Measurements from ENCODE around the gene BTBD16. TPM values are rescaled to one million over a fixed set of nuclear protein-coding genes. Genes with fewer than 3 reads are reported as not detected.

BTBD16 gene
- polyA plus RNA-seq, 1 donor, result 0.39 TPM

DNA sequence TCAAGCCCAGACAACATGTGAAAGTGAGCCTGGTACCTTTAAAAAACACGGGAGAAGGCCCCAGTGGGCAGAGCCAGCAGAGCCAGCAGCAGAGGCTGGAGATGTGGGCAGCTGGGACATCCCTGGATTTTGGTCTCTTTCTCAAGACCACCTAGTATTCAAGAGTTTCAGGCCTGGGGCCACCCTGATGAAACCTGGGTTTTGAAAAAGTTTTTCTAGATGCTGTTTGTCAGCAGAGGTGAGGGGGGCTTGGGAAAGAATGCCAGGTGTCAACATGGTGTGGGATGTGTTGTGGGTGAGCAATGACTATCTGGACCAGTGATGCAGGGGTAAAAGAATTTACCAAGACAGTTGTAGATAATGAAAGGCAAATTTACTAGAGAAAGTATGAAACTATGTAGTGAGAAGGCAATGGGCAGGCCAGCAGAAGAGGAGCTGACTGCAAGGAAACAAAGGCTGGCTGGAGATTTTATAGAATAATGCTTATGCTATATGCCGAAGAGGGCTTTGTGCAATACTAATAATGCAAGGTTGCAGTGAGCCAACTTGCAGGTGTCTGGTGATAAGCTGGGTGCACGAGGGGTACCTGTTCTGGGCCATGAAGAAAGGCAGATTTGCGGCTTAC lies 75.3 kb downstream of the BTBD16 start:
- no peak for DNase-seq

DNA sequence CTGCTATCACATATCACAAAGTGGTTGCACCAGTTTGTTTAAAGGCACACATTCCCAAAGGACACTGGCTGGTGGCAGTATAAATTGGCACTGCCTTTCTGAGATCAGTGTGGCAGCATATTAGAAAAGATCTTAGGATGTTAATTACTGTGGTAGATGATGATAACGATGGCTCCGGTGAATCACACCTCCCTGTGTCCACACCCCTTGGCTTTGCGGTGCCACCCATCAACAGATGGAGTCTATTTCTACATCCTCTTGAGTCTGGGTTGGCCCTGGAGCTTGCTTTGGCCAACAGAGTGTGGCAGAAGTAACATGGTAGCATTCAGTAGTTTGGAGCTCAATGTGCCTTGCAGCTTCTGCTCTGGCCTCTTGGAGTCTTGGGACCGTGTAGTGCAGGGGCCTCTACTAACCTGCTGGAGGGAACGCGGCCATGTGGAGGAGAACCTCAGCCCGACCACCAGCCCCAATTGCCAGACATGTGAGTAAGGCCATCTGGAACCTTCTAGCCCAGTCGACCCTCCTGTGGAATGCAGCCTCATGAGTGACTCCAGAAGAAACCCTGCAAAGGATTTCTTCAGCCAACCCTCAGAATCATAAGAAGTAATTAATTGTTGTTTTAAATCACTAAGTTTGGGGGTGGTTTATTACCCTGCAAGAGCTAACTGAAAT lies 76.2 kb downstream of the BTBD16 start:
- no peak for DNase-seq

DNA sequence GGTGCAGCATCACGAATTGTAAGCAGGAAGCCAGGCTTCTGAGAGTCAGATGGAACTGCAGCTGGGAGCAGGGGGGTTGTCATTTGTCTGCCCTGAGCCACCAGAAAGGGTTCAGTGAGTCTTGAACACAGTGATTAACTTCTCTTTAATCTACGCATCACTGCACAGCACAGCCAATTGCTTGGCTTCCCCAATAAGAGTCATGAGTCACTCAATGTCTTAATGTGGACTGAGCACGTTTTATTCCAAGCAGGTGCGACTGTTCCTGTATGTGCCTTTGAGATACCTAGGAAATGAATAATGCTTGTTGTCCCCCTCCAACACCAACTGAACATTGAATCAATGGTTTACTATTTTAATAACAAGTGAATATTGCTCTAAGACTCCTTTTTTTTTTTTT lies 77.4 kb downstream of the BTBD16 start:
- no peak for DNase-seq

DNA sequence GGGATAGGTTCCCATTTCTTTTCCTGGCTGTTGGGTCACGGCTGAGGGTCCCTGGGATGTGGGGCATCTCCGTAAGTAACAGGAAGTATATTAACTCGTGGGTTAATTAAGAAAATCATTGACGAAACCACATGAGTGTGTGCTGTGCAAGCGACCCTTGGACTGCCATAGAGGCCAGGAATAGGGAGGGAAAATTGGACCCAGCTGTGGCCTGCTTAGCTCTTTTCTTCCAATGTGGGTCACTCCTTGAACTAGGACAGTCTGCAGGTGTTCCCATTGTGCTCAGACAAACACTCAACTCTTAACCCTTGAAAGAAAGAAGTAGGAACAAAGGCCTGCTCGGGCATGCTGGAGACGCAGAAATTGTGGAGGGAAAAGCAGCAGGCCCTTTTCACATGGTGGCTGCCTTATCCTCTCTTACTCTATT lies 77.9 kb downstream of the BTBD16 start:
- DNase-seq, result no peak

DNA sequence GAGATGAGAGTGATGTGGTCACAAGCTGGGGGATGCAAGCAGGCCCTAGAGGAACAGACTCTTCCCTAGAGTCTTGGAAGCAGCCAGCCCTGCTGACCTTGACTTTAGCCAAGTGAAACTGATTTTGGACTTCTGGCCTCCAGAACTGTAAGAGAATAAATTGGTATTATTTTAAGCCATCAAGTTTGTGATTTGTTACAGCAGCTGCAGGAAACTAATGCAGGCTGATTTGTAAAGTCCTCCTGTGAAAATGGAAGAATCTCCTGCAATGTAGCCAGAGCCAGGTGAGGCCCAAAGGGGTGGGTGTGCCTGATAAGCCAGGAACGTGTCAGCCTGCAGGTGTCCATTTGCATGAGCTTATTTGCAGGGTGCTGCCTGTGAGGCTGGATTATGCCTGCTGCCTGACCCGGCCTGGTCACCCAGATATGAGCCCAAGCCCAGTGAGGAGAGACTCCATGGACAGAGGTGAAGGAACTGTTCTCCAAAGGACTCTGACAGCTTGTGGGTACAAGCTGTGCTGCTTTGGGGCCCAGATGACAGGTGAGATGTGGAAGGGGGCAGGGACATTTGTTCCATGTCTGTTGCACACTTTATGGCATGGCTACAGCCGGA lies 78.8 kb downstream of the BTBD16 start:
- no peak for DNase-seq

DNA sequence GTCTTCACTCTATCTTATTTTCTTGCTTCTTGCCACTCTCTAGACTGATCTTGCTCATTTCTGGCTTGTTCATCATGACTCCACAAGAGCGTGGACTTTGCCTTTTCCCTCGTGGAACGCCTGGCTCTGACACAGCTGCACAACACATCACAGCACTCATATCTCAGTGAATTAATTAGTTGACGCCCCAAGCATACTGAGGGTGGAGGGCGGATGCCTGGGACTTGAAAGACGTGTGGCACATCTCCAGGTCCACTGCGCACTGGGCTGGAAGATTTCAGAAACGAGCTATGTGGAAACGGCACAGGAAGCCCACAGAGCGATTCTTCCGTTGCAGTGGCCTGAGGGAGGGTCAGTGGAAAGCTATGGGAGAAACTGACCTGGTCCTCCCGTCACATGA lies 79.8 kb downstream of the BTBD16 start:
- DNase-seq, result no peak

DNA sequence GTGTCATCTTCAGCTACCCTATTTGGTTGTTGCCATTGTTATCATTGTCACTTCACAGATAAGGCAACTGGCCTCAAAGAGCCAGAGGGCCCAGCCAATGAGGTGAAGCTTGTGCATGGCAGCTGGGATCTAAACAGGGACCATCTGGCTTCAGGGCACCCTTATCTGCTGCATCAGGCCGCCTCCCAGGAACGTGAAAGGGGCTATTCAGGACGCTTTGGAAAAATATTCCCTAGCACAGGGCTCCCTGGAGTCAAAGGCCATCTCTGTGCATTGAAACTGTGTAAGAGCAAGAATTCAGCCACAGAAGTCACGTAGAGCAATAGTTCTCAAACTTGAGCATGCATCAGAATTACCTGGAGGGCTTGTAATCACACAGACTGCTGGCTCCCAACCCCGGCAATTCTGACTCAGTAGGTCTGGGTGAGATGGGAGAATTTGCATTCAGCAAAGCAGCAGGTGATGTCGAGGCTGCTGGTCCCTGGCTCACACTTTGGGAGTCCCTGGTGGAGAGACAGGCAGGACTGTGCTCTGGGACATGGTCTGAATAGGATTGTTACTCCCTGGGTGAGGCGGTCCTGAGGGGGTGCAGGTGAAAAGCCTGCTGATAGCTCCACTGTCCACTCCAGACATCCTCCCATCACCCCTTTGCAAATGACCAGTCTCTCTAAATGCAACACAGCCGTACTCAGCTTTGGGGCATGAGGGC lies 81.9 kb downstream of the BTBD16 start:
- DNase-seq, result no peak

DNA sequence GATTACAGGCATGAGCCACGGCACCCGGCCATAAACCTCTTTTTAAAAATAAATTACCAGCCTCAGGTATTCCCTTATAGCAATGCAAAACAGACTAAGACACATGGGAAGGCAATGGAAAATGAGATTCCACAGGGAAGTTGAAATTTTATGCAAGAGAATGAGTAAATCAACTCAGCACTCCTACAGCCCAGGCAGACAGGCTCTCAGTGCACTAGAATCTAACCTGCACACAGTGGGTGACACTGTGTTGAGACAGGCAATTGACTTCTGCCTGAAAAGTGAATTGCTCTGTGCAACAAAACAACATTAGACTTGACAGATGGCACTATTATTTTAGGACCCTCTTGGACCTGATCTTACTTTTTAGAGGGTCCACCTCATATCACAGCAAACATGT lies 83.3 kb downstream of the BTBD16 start:
- DNase-seq, result no peak

DNA sequence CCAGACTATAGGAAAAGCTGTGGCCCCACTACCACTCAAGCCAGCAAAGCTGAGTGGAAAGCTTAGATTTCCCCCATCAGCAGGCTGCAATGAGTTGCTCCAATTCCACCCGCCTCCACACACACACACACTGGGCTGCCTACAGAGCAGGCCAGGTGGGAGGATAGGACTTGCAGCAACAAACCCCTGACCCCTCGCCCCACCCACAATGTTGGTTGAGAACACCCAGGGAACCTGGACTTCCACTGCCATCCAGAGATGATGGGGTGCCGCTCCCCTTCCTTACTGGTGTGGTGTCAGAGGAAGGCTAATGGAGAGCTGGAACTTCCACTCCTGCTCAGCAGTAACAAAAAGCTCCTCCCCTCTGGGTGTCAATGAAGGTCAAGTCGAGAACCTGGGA lies 86.6 kb downstream of the BTBD16 start:
- no peak for DNase-seq

DNA sequence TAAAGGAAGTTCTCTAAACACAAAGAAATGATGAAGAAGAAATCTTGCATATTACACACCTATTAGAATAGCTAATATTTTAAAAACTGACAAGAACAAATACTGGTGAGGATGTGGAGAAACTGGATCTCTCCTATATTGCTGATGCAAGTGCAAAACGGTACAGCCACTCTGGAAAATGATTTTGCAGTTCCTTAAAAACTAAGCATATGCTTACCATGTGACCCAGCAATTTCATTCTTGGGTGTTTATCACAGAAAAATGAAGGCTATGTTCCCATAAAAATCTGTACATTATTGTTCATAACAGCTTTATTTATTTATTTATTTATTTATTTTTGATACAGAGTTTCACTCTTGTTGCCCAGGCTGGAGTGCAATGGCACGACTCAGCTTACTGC lies 88.5 kb downstream of the BTBD16 start:
- no peak for DNase-seq

DNA sequence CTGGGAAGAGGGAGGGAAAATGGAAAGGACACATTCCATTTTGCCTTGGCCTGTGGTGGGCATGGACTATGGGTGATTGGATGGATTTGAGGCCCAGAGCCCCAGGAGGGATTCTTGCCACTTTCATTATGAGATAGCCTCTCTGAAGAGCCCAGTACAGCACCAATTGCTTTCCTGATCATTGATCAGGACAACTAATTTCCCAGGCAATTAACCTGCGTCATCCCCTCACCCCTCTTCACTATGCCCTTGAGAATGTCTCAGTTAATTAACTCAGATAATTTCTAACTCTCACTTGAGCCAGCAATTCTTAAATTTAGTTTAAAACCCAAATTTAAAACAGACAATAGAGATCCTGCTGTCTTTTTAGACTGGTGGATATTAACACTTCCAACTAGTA lies 90.0 kb downstream of the BTBD16 start:
- DNase-seq, result no peak

DNA sequence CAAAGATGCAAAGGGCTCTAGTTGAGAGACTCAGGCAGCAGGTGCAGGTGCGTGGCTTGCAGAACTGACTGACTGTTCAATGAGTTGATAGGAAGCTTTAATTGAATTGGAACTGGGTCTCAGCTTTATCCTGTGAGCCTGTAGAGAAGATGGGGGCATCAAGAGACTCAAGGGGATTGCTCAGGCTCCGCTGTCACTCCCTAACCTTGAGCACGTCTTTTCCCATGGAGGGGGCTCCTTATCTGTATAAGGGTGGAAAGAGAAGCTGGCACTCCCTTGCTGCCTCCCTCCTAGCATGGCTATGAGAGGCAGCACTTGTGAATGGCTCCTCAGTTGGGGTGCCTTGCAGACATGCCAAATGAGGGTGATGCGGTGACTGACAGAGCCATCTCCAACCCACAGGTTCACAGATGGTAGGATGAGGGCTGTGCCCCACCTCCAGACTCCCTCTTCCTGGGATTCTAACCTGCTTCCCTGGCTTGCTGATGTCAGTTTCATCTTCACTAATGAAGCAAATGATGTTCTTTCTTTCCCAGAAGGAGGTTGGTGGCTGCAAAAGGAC lies 91.0 kb downstream of the BTBD16 start:
- DNase-seq, result no peak

DNA sequence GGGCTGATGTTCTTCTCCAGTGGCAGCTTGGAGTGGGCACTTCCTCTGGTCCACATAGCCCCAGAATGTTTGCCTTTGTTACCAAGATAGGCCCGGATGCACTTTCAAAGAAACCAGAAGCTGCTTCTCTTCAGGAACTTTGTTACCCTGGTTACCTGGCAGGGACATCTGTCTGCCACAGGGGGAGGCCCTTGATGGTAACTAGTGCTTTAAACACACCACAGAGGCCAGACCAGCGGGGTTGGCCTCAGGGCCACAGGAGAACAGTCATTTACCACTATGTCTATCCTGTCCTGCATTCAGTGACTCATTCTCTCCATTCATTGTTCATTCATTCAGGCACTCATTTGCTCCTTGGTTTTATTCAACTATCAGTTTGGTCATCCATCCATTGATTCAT lies 91.5 kb downstream of the BTBD16 start:
- DNase-seq, result no peak

DNA sequence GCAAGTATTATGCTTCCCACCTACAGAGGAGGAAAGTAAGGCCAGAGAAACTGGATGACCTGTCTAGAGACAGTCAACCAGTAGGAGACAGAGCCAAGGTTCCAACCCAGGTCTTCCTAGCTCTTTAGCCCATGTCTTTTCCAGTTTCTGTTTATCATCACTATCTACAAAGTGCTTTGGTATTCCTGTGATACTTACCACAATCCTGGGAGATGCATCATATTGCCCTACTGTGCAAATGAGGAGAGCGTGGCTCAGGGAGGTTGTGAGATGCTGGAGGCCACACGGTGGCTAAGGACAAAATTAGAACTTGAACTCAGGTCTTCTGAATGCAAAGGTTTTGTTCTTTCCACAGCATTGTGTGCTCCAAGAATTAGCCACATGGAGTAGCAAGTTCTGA lies 92.2 kb downstream of the BTBD16 start:
- DNase-seq, result no peak

DNA sequence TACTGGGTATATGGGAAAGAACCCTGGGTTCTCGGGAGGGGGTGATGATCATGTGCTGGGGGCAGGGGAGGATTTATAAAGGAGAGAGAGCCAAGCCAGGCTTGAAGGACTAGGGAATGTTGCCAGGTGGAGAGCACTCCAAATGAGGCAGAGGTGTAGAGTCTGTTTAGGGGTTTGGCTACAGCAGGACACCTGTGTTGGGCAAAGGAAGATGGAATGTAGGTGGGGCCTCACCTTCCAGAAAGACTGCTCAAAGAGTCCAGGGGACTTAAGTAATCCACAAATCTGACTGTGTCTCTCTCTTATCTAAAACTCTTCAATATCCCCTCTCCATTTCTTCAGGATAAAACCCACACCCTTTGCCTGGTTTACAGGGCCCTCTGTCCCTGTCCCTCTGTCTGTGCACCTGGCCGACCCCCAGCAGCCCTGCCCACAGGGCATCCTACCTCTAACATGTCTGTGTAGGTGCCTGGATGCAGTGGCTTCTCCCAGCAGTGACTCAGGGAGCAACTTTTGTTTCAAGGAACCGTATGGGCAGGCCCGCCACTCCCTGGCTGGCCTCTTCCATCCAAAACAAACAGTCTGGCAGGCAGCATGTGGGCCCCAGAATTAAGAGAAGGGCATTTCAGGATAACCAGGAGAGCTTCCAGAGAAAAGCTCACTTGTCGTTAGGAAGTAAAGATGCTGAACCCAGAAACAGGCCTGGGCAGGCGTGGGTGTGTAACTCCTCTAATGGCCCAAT lies 92.8 kb downstream of the BTBD16 start:
- DNase-seq, result no peak

DNA sequence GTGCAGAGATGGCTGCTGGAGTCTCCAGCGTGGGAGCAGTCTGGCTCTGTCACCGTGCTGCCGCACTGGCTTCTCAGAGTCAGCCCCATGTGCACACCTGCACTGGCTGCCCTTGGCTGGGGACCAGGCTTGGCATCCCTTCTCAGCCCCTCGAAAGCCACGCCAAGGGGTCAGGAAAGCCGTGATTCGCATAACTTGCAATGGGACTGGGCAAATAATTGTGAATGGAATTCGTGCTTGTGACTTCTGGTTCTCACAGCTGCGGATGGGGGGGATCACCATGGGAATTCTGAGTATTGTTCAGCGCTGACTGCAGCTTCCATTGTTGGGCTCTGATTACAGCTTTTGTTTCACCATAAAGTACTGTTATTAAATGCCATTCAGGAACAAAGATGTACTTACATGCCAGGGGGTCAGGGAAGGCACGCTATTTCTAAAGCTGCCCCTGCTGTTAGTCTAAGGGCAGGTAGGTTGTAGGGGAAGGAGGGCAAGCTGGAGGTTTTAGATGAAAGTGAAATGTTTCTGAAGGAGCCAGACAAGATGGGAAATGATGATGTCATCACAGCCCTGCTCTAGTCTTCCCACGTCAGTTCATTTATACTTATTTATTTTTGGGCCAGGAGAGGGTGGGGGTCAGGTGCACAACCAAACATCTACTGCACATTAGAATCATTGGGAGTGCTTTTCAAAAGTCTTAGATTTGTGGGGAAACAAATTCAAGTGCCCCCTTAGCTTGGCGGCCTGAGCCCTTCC lies 97.6 kb downstream of the BTBD16 start:
- DNase-seq, result peak; percentile 59

DNA sequence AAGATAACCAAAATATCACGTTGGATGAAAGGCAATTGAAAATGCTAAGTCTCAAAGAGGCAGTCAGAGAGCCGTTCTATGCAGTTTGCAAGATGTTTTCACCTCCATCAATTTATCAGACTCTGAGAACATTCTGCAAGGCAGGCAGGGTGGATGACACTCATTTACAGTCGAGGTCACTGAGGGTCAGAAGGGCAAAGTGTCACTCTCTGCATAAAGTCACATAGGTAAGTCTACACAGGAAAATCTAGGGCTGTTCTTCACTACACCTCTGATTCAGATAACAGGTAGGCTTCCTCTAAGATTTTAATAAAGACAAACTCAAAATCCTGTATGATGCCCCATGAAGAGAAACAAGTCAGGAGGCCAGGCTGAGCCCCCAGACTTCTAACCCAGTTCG lies 102.0 kb downstream of the BTBD16 start:
- DNase-seq, result no peak

DNA sequence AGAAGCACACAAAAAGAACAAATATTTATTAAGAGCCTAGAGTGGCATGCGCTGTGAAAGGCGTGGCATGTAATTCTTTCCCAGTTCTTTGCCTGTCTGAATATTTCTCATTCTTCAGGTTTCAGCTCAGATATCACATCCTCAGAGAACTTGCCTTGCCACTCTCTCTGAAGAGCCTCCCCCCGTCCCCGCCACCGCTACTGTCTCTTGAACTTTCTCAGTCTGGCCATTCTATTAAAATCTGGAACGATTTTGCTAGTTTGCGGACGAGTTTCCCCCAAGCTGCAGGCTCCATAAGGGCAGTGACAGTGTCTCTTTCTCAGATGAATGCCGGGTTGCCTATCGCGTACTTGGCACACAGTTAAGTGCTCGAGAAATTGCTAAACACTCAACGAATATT lies 102.6 kb downstream of the BTBD16 start:
- no peak for DNase-seq

DNA sequence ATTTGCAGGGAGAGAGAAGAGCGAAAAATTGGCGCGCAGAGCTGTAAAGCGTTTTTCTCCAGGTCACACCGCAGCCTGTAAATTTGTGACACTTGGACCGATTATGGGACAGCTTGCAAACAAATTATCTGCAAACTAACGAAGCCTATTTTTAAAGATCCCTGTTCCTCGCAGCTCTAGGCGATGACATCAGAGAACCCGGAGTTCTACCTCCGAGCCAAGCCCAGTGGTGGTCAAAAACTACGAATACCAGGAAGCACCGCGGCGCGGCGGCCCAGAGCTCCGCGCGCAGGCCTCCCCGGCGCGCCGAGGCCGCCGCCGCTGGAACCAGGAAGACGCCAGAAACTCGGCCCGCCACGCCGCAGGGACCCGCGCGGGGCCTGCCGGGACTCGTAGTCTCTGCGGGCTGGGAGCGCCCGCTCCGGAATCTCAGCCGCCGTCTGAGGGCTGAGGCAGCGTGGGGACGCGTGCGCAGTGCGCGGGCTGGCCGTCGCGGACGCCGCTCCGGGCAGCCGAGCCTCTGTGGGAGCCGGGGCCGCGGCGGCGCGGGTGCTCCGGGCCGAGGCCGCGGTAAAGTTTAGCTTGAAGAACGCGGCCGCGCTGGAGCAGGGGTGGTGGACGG lies 103.3 kb downstream of the BTBD16 start, which contains the start of gene PLEKHA1:
Gene PLEKHA1 (plus strand): TSS at position 472 of the 622 bp plus-strand sequence. CDS start 18,493 bp downstream, outside the sequence.
- DNase-seq, result peak; percentile 97

DNA sequence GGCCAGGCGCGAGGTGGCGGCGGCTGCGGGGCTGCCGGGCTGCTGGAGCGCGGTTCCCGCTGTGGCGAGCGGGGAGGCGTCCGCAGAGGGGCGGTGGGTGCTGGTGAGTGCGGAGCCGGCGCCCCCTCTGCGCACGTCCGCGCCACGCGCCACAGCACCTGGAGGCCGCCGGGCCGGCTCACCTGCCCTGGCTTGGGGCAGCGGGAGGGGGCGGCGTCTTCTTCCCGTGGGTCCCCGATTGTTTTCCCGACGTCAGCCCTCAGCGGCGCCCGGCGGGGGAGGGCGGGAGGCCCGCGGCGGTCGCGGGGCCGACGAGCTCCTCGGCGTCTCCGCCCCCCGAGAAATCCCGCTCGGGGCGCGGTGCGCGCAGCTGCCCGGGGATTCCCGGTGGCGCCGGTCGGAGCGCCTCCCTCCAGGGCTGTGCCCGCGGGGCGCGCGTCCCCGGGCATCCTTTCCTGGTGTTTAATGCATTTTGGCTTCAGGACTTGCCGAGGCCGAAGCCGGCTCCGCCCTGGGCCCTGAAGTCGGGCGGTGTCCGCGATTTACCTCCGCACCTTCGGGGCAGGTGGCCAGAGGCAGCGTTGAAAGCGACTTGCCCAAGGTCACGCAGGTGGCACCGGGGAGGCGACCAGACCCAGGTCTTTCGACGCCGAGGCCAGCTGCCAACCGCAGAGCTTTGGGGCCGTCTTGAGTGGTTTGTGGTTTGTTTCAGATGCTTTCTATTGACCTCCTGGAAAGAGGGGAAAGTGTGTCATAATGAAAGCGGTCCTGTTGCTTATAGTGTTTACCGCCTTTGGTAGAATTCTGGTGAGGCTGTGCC lies 104.0 kb downstream of the BTBD16 start:
- DNase-seq, result peak; percentile 75

Data from hindlimb muscle (tissue), 1 donor.